GM12874 (cell line): ENCODE data around the gene ILK.

ENCODE experiments used
- TF ChIP-seq, protein P1 (sequence below): IDR thresholded peaks from 2 replicates; pipeline ENCODE4 v1.5.1; 2011; ENCODE audit warnings: low read depth, mild to moderate bottlenecking, control low read depth, low read length, moderate library complexity; ENCODE audit not compliant: insufficient read depth

ILK gene

DNA sequence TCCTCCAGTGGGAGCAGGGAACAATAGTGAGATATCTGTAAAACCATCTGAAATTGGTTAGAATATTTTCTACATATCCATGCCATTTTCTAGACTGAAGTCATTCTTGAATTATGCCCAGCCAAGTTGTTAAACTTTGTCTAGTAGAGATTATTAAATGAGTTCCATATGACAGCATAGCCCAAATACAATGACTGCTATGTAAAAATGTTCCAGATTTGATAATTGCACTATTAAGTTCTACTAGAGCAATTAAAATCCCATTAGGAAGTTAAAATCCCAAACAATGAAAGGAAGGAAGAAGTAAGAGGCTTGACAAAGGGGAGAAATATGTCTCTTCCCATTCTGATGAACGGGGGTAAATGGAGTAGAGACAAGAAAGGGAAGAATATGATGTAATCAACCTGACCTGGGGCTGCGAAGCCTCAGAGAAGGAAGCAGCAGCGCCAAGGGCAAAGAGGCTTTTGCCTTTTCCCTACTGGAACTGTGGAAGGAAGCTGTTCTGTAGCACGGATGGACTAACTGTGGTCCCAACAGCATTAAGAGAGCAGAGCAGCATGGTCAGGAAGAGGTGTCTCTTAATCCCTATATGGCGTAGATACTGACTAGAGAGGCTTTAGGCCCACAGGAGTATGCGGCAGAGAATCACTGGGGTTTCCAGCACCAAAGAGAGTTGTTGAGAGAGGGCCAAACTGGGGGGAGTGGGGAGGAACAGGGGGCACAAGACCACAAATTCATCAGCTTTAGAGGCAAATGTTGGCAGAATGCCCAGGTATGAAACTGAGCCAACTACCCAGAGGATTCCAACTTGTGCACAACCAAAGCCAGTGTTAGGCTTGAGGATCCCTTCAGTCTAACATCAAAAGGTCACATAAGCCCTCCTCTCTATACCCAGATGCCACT, 26.9 kb upstream of the ILK start:
- TF ChIP-seq, protein P1, sequence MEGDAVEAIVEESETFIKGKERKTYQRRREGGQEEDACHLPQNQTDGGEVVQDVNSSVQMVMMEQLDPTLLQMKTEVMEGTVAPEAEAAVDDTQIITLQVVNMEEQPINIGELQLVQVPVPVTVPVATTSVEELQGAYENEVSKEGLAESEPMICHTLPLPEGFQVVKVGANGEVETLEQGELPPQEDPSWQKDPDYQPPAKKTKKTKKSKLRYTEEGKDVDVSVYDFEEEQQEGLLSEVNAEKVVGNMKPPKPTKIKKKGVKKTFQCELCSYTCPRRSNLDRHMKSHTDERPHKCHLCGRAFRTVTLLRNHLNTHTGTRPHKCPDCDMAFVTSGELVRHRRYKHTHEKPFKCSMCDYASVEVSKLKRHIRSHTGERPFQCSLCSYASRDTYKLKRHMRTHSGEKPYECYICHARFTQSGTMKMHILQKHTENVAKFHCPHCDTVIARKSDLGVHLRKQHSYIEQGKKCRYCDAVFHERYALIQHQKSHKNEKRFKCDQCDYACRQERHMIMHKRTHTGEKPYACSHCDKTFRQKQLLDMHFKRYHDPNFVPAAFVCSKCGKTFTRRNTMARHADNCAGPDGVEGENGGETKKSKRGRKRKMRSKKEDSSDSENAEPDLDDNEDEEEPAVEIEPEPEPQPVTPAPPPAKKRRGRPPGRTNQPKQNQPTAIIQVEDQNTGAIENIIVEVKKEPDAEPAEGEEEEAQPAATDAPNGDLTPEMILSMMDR: no peak

DNA sequence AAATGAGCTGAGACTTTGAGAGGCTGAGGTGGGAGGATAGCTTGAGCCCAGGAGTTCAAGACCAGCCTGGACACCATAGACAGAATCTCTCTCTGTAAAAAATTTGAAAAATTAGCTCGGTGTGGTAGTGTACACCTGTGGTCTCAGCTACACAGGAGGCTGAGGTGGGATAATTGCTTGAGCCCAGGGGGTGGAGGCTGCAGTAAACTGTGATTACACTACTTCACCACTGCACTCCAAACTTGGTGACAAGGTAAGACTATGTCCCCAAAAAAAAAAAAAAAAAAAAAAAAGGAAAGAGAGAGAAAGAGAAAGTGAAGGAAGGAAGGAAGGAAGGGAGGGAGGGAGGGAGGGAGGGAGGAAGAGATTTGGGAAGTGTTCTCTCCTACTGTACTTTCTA, 25.4 kb upstream of the ILK start:
- TF ChIP-seq, protein P1: no peak

DNA sequence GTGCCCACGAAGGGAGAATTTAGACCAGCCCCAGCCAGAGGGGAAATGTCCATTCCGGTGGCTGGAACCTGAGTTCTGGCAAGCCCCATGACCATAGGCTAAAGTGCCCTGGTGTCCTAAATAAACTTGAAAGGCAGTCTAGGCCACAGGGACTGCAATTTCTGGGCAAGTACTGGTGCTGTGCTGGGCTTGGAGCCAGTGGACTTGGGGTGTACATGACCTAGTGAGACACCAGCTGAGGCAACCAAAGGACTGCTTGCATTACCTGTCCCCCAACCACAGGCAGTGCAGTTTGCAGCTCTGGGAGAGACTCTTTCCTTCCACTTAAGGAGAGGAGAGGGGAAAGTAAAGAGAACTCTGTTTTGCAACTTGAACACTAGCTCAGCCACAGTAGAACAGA, 23.9 kb upstream of the ILK start:
- TF ChIP-seq, protein P1: no peak

DNA sequence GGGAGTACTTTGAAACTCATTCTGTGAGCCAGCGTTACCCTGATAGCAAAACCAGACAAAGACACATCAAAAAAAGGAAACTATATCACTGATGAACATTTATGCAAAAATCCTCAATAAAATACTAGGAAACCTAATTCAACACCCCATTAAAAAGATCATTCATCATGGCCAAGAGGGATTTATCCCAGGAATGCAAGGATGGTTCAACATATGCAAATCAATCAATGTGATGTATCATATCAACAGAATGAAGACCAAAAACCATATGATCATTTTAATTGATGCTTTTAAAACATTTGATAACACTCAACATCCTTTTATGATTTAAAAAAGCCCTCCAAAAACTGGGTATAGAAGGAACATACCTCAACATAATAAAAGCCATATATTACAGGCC, 20.0 kb upstream of the ILK start:
- TF ChIP-seq, protein P1: no peak

DNA sequence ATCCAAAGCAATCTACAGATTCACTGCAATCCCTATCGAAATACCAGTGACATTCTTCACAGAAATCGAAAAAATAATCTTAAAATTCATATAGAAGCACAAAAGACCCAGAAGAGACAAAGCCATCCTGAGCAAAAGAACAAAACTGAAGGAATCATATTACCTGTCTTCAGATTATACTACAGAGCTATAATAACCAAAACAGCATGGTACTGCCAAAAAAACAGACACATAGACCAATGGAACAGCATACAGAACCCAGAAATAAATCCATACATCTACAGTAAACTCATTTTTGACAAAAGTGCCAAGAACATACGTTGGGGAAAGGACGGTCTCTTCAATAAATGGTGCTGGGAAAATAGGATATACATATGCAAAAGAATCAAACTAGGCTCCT, 19.0 kb upstream of the ILK start:
- TF ChIP-seq, protein P1: no peak

DNA sequence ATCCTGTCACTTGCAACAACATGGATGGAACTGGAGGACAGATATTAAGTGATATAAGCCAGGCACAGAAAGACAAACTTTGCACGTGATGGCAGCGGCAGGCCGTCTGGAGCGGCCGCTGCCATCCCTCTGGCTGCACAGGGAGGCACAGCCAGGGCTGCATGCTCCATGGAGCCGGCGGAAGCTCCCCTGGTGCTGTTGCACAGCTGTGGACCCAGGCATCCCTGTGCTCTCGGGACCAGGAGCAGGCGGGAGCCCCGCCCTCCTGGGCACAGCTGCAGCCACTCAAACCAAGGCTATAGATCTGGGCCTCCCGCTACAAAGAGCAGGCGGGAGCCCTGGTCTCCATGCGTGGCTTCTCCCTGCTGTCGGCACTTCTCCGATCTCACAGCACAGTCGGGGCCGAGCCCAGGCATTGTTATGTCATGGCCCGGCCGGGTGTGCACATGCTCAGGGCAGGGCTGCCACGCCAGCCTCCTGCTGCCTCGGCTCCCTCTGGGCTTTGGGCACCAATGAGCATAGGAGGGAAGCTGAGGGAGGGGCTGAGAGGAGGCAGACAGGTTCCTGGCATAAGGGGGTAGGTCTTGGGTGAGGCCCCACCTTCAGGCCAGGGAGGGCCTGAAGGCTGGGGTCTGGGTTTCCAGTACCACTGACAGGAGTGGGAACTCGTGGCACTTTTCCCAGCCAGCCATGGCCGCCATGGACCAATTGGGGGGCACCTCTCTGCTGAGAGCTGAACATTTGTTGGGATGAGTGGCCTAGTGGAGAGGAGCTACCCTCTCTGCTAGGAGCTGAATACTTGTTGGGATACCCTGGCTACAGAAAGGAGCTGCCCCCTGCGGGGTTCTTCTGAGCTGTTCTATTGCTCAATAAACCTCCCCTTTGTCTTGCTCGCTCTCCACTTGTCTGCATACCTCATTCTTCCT, 16.9 kb upstream of the ILK start:
- TF ChIP-seq, protein P1: no peak

DNA sequence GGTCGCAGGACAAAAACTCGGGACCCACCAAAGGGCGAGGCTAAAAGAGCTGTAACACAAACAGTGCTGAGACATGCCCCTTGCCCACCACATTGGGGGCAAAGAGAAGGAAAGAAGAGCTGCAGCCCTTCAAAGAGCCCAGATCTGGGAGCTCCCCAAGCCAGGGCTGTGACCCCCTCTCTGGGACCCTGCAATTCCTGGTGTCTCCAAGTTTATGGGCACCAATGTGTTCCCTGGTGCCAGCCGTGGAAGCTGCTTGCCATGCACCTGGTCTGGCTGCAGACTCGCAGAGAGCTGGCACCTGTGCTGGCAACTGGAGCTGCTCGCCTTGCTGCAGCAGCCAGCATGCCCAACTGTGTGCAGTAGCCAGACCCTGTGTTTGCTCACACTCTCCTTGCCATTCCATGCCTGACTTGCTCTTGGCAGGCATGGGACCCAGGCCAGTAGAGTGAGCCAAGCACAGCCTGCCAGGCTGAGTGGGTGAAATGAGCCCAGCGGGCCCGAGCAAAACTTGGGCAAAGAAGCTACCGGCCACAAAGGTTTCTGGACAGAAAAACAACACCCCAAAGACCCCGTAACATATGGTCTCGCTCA, 16.1 kb upstream of the ILK start:
- TF ChIP-seq, protein P1: no peak
